Measurements from ENCODE around the gene CASQ2. TPM values are rescaled to one million over a fixed set of nuclear protein-coding genes. Genes with fewer than 3 reads are reported as not detected.

CASQ2 gene
- total RNA-seq, 1 donor from 2014 or later: not detected

DNA sequence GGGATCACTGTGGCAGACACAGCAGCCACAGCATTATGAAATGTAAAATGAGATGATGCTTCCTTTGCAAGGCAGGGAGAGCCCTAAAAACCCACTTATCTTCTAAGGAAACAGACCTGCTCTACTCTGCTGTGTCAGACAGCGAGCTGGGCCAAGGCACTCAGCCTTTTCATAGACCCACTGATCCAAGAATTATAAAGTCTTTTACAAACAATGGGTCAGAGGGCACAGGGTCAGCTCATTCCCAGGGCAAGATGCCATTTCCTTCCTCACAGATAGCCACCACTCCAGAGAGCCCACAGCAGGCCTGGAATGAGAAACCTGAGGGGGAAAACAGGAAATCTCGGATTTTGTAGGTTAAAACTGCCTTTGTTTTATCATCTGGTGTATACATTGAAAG is 42.9 kb downstream of the CASQ2 start:
- Histone ChIP-seq H3K27ac (no peak overlapping the region), H3K9ac (no peak overlapping the region), H3F3A (ENCODE audit: low read depth) (no peaks in the 10 kb centered on the region), H3K4me3 (no peak overlapping the region), H3K4me2 (no peak overlapping the region), H3K79me2 (ENCODE audit: low read depth) (no peaks in the 10 kb centered on the region), H3K36me3 (no peaks in the 10 kb centered on the region), H3K27me3 (no peaks in the 10 kb centered on the region), H3K9me3 (ENCODE audit: low read depth) (no peaks in the 10 kb centered on the region), H3K4me1 (no peaks in the 10 kb centered on the region), H4K20me1 (ENCODE audit: low read depth) (no peaks in the 10 kb centered on the region), H2AFZ (replicated peaks) (no peak overlapping the region)
- H3K27me3 Mint-ChIP-seq (ENCODE audit: insufficient read depth, low read depth): peaks cover 5% of the 10 kb centered on the region
- H3K36me3 Mint-ChIP-seq: no peaks in the 10 kb centered on the region
- TF ChIP-seq EZH2phosphoT487 (IDR thresholded peaks at IDR 0.05) (no peak), EZH2 (IDR thresholded peaks at IDR 0.05) (no peak)
- TF ChIP-seq, protein P1, sequence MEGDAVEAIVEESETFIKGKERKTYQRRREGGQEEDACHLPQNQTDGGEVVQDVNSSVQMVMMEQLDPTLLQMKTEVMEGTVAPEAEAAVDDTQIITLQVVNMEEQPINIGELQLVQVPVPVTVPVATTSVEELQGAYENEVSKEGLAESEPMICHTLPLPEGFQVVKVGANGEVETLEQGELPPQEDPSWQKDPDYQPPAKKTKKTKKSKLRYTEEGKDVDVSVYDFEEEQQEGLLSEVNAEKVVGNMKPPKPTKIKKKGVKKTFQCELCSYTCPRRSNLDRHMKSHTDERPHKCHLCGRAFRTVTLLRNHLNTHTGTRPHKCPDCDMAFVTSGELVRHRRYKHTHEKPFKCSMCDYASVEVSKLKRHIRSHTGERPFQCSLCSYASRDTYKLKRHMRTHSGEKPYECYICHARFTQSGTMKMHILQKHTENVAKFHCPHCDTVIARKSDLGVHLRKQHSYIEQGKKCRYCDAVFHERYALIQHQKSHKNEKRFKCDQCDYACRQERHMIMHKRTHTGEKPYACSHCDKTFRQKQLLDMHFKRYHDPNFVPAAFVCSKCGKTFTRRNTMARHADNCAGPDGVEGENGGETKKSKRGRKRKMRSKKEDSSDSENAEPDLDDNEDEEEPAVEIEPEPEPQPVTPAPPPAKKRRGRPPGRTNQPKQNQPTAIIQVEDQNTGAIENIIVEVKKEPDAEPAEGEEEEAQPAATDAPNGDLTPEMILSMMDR (IDR thresholded peaks at IDR 0.05): no peak
- H3K4me1 Mint-ChIP-seq: peaks cover 31% of the 10 kb centered on the region
- peak overlapping the region; percentile 72 for H3K27ac Mint-ChIP-seq
- H3K4me3 Mint-ChIP-seq: no peak overlapping the region
- H3K9me3 Mint-ChIP-seq: no peaks in the 10 kb centered on the region
- DNase-seq (ENCODE audit: low spot score): no peak

DNA sequence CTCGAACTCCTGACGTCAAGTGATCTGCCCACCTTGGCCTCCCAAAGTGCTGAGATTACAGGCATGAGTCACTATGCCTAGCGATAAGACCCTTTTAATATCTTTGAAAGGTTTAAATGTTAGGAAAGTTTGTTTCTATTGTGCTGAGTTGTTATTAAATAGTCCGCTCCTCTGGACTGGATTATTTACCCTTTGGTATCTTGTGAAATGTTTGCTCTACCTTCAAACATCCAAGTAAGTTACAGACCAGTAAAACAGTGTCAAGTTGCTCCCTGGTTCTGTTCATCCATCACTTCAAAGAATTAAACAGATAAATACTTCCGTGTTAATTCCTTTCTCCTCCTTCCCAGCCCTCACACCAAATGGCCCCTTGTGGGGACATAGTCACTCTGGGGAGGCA is 44.8 kb downstream of the CASQ2 start:
- Histone ChIP-seq H4K20me1 (ENCODE audit: low read depth) (no peaks in the 10 kb centered on the region), H3K4me2 (no peak overlapping the region), H2AFZ (replicated peaks) (no peak overlapping the region), H3K4me1 (no peaks in the 10 kb centered on the region), H3K27me3 (no peaks in the 10 kb centered on the region), H3K9ac (no peak overlapping the region), H3K4me3 (no peak overlapping the region), H3K27ac (no peak overlapping the region), H3K79me2 (ENCODE audit: low read depth) (no peaks in the 10 kb centered on the region), H3K36me3 (no peaks in the 10 kb centered on the region), H3K9me3 (ENCODE audit: low read depth) (no peaks in the 10 kb centered on the region), H3F3A (ENCODE audit: low read depth) (no peaks in the 10 kb centered on the region)
- TF ChIP-seq EZH2phosphoT487 (IDR thresholded peaks at IDR 0.05): no peak
- no peak for TF ChIP-seq EZH2 (IDR thresholded peaks at IDR 0.05)
- TF ChIP-seq, protein P1 (IDR thresholded peaks at IDR 0.05): no peak
- Mint-ChIP-seq H3K4me1 (peaks cover 36% of the 10 kb centered on the region), H3K36me3 (no peaks in the 10 kb centered on the region), H3K27me3 (ENCODE audit: insufficient read depth, low read depth) (peaks cover 5% of the 10 kb centered on the region), H3K9me3 (no peaks in the 10 kb centered on the region), H3K4me3 (no peak overlapping the region), H3K27ac (no peak overlapping the region)
- DNase-seq (ENCODE audit: low spot score): no peak

DNA sequence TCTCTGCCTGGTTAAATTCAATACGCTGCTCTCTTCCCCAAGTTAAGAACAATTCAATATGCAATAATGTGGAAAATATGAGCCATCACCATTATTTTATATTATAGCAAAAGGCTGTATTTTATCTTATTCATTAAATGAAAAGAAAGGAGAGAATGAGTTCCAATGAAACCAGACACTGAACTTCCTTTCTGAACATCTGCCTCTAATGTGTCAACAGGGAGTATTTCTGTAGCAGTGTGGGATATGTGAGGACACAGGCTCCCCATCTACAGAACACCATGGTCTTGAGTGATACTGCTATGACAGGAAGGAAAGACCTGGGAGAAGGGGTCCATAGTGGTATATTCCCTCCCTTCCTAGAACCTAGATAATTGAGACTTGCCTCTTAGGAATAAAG is 46.3 kb downstream of the CASQ2 start:
- H3K79me2 ChIP-seq (ENCODE audit: low read depth): no peaks in the 10 kb centered on the region
- no peaks in the 10 kb centered on the region for H3K27me3 ChIP-seq
- no peaks in the 10 kb centered on the region for H3K9me3 ChIP-seq (ENCODE audit: low read depth)
- no peaks in the 10 kb centered on the region for H4K20me1 ChIP-seq (ENCODE audit: low read depth)
- DNase-seq (ENCODE audit: low spot score): no peak
- H3K27ac ChIP-seq: no peak overlapping the region
- H3K9ac ChIP-seq: no peak overlapping the region
- no peak overlapping the region for H2AFZ ChIP-seq (replicated peaks)
- H3K4me3 Mint-ChIP-seq: no peak overlapping the region
- peaks cover 21% of the 10 kb centered on the region for H3K4me1 Mint-ChIP-seq
- TF ChIP-seq EZH2 (IDR thresholded peaks at IDR 0.05) (no peak), EZH2phosphoT487 (IDR thresholded peaks at IDR 0.05) (no peak)
- TF ChIP-seq, protein P1 (IDR thresholded peaks at IDR 0.05): no peak
- no peaks in the 10 kb centered on the region for H3K36me3 Mint-ChIP-seq
- no peaks in the 10 kb centered on the region for H3K36me3 ChIP-seq
- no peaks in the 10 kb centered on the region for H3F3A ChIP-seq (ENCODE audit: low read depth)
- no peaks in the 10 kb centered on the region for H3K9me3 Mint-ChIP-seq
- no peak overlapping the region for H3K4me3 ChIP-seq
- H3K27ac Mint-ChIP-seq: no peak overlapping the region
- no peaks in the 10 kb centered on the region for H3K4me1 ChIP-seq
- peaks cover 3% of the 10 kb centered on the region for H3K27me3 Mint-ChIP-seq (ENCODE audit: insufficient read depth, low read depth)
- H3K4me2 ChIP-seq: no peak overlapping the region
